ENCODE results near the gene MCM5.
"Not testable (repeated sequence)": the region's sequence is repeated elsewhere in the genome, so short reads cannot be mapped to it uniquely, and the experiment has no call there.

The MCM5 gene

GRCh38 chr22:35379146-35379993 is 20.6 kb upstream of the MCM5 start:
- no peak for DNase-seq (ENCODE audit: low read depth in 2 of 2)

- no peak for DNase-seq (ENCODE audit: low read depth in 2 of 2)
Observed at GRCh38 chr22:35380013-35380412, 19.9 kb upstream of the MCM5 start.

DNA sequence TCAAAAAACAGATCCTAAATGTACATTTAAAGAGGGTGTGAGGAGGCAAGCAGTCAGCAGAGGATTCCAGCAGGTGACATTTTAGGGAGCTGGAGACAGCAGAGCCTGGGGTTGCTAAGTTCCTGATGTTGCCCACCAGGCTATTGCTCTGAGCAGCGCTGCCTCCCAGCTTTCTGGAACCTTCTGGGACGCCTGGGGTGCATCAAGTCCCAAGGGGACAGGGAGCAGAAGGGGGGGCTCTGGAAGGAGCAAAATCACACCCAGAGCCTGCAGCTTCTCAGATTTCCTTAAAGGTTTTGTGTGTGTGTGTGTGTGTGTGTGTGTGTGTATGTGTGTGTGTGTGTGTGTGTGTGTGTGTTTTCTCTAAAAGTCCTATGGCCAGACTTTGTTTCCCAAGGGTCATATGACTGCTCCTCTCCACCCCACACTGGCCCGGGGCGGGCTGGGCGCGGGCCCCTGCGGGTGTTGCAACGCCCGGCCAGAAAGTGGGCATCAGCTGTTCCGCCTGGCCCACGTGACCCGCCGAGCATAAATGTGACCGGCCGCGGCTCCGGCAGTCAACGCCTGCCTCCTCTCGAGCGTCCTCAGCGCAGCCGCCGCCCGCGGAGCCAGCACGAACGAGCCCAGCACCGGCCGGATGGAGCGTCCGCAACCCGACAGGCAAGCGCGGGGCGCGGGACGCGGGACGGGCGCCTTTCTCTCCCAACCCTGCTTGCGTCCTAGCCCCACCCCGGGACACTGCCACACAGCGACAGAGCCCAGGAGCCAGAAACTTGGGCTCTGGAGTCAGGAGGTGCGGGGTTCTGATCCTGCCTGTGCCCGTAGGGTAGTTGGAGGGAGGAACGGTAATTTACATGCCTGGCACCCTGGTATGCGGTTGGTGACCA is 19.2 kb upstream of the MCM5 start, which contains the start of gene HMOX1:
Gene HMOX1 (plus strand): TSS at position 560 of the 887 bp plus-strand sequence. CDS start 78 bp downstream, at position 638.
- DNase-seq (ENCODE audit: low read depth in 2 of 2): peak in 1 of 2 donors; percentile 25

DNA sequence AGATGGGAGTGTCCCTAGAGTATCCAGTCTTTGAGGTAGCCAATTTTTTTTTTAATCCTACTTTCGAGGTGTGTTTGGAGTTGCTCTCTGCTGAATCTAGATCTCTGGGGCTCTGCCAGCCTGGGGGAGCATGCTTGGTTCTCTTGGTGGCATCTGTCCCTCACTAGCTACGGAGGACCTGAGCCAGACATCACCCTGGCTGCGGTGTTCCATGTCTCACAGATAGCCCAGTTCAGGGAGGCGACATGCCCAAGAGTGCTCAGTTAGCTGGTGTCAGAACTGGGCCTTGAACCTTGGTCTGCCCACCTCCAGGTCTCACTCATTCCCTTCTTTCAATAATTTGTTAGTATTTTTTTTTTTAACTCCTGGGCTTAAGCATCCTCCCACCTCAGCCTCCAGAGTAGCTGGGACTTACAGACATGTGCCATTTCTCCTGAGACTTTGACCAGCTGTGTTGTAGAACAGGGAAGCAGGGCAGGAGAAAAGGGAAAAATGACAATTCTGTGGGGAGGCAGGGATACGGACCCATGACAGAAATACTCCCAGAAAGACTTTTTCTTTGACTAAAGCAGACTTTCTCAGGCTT is 18.4 kb upstream of the MCM5 start:
- DNase-seq (ENCODE audit: low read depth in 2 of 2): no peak

DNA sequence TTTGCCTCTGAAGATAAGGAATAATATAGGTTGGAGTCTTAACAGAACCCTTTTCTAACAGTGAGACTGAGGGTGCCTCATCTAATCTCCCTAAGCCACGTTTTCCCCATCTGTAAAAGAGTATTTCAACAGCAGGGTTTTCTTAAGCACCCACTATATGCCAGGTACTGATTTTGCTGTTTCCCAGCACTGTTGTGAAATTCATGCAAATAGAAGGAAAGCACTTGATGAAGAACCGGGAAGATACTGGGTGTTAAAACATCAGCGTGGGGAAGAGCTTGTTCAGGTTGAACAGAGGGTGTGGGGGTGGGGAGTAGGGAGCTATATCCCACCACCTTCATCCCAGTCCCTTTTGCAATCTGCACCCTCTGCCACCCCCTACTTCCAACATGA is 16.3 kb upstream of the MCM5 start:
- DNase-seq (ENCODE audit: low read depth in 2 of 2): no peak

- no peak for DNase-seq (ENCODE audit: low read depth in 2 of 2)
Observed at GRCh38 chr22:35384527-35384926, 15.4 kb upstream of the MCM5 start.

DNA sequence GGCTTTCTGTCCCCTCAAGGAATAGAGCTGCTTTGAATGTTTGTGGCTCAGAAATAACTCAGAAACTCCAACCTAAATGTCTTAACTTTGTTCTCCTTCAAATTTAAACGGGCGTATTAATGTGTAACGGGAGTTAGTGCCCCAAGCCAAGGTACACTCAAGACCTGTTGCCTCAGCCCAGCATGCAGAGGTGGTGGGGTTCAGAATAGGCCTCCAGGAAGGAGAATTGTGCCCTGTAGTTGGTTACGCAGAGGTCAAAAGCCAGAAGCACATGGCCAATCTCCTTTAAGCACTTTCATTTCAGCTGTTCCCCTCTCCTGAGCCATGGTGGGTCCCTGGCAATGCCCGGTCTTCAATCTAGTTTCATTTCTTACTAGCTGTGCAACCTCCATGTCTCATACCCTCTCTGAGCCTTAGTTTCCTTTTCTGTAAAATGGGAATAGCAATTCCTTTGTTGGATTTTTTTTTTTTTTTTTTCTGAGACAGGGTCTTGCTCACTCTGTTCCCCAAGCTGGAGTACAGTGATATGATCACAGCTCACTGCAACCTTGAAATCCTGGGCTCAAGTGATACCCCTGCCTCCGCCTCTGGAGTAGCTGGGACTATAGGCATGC is 14.9 kb upstream of the MCM5 start:
- DNase-seq (ENCODE audit: low read depth in 2 of 2): no peak

DNA sequence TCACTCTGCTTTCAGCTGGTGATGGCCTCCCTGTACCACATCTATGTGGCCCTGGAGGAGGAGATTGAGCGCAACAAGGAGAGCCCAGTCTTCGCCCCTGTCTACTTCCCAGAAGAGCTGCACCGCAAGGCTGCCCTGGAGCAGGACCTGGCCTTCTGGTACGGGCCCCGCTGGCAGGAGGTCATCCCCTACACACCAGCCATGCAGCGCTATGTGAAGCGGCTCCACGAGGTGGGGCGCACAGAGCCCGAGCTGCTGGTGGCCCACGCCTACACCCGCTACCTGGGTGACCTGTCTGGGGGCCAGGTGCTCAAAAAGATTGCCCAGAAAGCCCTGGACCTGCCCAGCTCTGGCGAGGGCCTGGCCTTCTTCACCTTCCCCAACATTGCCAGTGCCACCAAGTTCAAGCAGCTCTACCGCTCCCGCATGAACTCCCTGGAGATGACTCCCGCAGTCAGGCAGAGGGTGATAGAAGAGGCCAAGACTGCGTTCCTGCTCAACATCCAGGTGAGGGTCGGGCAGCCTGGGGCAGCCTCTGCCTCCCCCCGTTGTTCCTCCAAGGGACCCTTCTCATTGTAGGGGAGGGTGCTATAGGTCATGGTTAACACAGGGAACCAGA is 13.2 kb upstream of the MCM5 start:
- no peak for DNase-seq (ENCODE audit: low read depth in 2 of 2)

- DNase-seq (ENCODE audit: low read depth in 2 of 2): no peak
Observed at GRCh38 chr22:35390933-35391332, 9.0 kb upstream of the MCM5 start.

- no peak for DNase-seq (ENCODE audit: low read depth in 2 of 2)
Observed at GRCh38 chr22:35392357-35392756, 7.6 kb upstream of the MCM5 start.

- no peak for DNase-seq (ENCODE audit: low read depth in 2 of 2)
Observed at GRCh38 chr22:35393116-35394010, 6.6 kb upstream of the MCM5 start.

- no peak for DNase-seq (ENCODE audit: low read depth in 2 of 2)
Observed at GRCh38 chr22:35394011-35394312, 6.0 kb upstream of the MCM5 start.

DNA sequence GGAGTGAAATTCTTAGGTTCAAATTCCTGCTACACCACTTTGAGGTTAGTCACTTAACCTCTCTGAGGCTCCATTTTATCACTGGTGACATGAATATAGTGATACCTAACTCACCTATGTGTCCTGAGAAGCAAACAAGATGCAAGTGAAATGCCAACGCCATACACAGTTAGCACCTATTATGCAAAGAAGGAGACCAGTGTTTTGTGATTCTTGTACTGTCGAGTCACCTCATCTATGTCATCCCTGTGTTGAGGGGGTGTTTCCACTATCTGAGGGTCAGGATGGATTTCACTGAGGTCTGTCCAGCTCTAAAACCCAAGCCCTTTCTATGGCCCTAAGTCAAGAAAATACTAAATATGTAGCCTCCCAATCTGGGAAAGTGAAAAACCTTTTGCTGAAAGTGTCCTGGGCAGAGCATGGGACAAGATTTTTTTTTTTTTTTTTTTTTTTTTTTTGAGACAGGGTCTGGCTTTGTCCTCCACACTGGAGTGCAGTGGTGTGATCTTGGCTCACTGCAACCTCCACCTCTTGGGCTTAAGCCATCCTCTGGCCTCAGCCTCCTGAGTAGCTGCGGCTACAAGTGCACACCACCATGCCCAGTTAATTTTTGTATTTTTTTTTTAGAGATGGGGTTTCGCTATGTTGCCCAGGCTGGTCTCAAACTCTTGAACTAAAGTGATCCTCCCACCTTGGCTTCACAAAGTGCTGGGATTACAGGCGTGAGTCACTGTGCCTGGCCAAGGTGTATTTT is 5.0 kb upstream of the MCM5 start:
- DNase-seq (ENCODE audit: low read depth in 2 of 2): no peak

DNA sequence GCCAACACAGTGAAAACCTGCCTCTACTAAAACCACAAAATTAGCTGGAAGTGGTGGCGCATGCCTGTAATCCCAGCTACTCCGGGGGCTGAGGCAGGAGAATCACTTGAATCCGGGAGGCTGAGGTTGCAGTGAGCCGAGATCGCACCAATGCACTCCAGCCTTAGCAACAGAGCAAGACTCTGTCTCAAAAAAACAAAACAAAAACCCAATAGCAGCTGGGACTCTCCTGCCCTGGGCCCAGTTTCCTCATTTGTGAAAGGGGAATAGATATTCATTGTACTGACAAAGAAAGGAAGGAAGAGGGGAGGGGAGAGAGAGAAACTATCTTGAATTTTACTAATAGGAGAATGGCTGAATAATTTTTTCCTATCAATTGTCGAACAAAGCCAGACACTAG is 3.3 kb upstream of the MCM5 start:
- DNase-seq (ENCODE audit: low read depth in 2 of 2): not testable (repeated sequence)

GRCh38 chr22:35397095-35397904 is 2.6 kb upstream of the MCM5 start:
- DNase-seq (ENCODE audit: low read depth in 2 of 2): no peak

- DNase-seq (ENCODE audit: low read depth in 2 of 2): no peak
Observed at GRCh38 chr22:35398591-35398973, 1.4 kb upstream of the MCM5 start.

GRCh38 chr22:35399114-35399677 is 744 bp upstream of the MCM5 start:
- no peak for DNase-seq (ENCODE audit: low read depth in 2 of 2)

DNA sequence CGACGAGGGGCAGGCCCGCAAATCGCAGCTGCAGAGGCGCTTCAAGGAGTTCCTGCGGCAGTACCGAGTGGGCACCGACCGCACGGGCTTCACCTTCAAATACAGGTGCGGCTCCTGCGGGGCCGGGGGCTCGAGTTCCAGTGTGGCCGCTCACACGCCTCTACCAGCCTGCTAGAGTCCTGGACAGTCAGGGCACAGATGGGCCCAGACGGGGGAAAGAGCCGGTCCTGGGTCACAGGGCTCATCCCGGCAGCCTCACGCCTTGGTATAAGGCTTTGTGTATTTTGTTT is 506 bp downstream of the MCM5 start:
- no peak for DNase-seq (ENCODE audit: low read depth in 2 of 2)

GRCh38 chr22:35401863-35402262 is 1.9 kb downstream of the MCM5 start:
- no peak for DNase-seq (ENCODE audit: low read depth in 2 of 2)

Measured in stimulated activated CD8-positive, alpha-beta memory T cell treated with anti-CD3 and anti-CD28 coated beads, Interleukin-7, amount 100 ng/mL, for 1 hour (primary cell).